Measurements from ENCODE around the gene STK11.

STK11 gene

DNA sequence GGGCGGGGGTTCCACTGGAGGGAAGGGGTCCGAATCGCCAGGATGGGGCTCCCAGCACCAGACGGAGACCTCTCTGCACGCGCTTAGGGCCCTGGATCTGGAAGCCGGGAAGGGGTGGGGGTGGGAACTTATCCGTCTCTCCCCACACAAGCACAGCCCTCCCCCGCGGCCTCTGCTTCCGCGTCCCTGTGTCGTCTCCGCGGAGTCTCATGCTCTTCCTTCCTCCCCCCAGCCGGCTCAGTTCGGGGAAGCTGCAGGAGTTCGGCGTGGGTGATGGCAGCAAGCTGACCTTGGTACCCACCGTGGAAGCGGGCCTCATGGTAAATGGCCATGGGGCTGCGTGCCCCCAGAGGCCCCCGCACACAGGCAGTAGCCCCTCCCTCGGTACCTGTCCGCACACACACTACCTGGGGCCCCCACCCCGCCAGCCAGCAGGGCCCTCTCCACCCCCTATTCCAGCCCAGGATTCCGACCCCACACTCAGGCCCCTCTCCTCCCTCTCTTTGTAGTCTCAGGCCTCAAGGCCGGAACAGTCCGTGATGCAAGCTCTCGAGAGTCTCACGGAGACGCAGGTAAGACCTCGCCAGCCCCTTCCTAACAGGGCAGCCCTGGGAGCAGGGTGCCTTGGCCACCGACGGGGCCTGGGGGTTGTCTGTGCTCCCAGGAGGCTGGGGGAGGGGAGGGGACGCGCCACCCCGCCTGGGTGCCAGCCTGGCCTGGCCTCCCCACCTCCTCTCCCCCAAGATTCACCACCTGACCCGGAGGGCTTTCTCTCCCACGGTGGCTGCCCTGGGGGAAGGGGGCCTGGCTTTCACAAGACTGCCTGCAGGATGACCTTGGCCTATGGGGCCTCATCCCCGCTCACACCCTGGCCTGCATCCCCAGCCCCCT is 46.0 kb downstream of the STK11 start:
- DNase-seq (ENCODE audit: low spot score) = no peak

DNA sequence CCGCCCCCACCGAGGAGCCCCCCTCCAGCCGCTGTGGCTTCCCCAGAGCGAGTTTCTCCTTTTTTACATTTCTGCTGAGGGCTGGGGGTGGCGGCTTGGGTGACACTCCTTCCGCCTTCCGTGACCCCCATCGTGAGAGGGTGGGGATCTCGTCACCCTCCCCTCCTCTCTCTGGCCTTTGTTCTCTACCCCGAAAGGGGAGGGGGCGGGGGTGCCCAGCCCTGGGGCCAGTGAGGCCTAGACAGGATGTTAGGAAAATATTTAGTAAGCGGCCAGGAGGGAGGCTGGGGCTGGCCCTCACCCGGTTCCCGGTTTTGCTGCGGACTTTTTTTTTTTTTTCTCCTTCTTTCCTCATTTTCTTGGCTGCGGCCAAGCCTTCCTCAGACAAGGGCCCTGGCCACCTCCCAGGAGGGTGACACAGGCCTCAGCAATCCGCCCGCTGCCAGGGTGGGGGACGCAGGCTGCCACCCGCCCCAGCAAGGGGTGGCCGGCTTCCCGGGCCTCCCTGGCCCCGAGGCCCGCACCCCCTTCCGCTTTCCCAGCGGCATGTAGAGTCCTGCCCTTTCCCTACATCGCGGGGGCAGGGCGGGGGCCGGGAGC is 46.7 kb downstream of the STK11 start:
- DNase-seq (ENCODE audit: low spot score) = peak; percentile 92

DNA sequence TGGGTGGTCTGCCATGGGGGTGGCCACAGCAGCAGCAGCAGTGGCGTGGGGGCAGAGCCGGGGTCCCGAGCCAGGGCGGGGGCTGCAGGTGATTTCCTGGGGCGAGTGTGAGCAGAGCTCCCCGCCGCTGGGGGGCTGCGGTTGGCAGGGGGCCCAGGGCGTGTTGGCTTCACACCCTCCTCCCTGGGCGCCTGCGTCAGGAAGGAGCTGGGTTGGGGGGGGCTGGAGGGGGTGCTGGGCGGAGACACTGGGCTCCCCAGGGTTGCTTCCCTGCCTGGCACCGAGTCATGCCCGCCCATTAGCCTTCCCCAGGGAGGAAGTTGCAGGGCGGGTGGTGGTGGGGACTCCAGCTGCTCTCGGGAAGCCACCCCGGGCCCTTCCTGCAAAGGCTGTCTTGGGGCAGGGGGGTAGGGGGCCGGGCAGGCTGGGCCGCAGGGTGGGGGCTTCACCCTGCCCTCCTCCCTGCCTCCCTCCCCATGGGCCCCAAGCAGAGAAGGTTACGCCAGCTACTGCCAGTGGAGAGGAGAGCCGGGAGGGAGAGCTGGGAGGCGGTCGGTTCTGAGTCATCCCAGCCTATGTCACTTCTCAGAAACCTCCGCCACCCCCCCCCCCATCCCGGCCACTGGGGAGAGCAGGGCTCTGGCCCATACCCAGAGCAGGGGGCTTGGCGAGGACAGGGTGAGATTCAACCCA is 47.4 kb downstream of the STK11 start:
- peak; percentile 85 for DNase-seq (ENCODE audit: low spot score)

DNA sequence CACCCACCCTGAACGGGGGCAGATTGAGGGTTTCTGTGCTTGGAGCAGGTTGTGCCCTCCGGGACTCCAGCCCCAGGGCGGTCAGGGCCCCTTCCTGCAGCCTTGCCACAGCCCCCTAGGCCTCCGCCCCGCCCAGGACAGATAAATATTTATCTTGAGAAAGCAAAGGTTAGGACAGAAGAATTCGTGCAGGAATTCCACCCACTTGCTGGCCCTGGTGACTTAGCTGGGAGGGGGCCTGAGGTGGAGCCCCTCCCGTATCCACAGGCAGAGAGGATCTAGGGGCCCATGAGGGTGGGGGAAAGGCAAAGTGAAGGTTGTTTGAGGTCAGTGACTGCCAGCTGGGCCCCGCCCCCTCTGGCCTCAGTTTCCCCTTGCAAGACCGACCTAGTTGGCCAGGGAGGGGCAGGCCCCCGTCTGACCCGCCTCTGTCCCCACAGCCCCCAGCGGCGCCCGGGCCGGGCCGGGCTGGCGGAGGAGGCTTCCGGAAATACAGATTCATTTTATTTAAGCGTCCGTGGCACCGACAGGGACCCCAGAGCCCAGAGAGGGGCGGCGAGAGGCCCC is 48.0 kb downstream of the STK11 start:
- DNase-seq (ENCODE audit: low spot score) = no peak

DNA sequence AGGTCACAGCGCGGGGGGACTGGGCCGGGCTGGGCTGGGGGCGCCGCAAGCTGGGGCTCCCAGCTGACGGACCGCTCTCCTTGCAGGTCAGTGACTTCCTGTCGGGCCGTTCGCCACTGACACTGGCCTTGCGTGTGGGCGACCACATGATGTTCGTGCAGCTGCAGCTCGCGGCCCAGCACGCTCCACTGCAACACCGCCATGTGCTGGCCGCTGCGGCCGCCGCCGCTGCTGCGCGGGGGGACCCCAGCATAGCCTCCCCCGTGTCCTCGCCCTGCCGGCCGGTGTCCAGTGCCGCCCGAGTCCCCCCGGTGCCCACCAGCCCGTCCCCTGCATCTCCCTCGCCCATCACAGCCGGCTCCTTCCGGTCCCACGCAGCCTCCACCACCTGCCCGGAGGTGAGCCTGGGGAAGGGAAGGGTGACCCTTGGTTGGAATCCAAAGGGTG is 48.5 kb downstream of the STK11 start:
- DNase-seq (ENCODE audit: low spot score) = no peak

DNA sequence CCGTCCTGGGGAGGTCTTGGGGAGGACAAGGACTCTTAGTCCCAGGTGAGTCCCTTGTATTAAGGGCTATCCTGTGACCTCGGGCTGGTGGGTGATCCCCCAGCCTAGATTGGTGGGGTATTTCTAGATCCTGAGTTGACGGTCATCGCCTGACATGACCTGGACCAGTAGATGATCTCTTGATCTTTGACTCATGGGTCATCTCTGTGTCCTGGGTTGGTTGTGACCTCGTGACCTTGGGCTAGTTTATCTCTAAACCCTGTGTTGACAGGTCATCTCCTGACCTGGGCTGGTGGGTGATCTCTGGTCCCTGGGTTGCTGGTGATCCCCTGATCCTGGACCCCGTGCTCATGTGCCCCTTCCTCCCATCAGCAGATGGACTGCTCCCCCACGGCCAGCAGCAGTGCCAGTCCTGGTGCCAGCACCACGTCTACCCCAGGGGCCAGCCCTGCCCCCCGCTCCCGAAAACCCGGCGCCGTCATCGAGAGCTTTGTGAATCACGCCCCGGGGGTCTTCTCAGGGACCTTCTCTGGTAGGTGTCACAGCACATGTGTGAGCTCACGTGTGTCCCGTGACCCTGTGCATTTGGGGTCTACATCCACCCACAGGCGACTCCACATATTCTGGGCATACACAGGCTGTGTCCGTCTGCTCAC is 49.1 kb downstream of the STK11 start:
- no peak for DNase-seq (ENCODE audit: low spot score)

DNA sequence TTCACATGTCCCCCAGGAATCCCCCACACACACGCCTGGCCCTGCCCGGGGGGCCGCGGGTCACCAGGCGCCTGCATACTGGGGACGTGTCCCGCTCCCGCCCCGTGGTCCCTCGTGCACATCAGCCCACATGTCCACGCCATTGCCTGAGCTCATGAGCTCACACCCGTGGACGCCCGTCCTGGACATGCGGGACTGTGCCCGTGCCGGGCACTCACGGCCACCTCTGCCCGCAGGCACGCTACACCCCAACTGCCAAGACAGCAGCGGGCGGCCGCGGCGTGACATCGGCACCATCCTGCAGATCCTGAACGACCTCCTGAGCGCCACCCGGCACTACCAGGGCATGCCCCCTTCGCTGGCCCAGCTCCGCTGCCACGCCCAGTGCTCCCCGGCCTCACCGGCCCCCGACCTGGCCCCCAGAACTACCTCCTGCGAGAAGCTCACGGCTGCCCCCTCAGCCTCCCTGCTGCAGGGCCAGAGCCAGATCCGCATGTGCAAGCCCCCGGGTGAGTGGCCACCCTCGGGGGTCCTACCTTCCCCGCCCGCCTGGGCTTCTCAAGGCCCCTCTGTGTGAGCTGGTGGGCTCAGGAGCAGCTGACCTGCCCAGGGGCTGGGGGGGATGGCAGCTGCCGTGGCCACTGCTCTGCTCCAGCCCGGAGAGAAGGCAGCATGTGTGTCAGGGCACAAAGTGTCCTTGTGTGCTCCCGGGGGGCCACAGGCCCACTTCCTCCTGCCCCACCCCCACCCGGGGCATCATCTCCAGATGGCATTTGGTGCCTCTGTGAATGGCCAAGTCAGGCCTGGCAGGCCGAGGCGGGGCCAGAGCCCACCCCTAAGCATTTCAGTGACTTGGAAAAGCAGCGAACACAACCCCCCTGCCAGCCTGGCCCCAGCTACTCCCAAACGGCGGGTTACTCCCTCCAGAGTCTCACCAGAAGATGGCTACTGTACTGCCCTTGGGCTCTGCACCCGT is 49.9 kb downstream of the STK11 start:
- DNase-seq (ENCODE audit: low spot score) = no peak

DNA sequence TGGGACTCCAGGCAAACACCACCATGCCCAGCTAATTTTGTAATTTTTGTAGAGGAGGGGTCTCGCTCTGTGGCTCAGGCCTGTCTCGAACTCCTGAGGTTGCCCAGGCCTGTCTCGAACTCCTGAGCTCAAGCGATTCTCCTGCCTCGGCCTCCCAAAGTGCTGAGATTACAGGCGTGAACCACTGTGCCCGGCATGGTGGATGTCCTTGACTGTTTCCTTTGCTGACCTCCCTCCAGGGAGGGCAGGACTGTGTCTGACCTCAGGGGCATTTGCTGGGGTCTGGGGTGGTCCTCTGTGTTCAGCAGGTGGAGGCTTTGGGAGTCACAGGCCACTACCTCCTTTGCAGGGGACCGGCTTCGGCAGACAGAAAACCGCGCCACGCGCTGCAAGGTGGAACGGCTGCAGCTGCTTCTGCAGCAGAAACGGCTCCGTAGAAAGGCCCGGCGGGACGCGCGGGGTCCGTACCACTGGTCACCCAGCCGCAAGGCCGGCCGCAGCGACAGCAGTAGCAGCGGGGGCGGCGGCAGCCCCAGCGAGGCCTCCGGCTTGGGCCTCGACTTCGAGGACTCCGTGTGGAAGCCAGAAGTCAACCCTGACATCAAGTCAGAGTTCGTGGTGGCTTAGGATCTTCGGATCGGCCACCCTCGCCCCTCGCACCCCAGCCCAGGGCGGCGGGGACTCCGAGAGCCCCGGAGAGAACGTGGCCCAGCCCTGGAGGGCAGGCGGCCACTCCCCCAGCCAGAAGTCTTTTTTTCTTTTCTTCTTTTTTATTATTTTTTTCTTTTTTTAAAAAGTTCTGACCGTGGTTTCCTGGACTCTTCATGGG is 51.3 kb downstream of the STK11 start:
- no peak for DNase-seq (ENCODE audit: low spot score)

DNA sequence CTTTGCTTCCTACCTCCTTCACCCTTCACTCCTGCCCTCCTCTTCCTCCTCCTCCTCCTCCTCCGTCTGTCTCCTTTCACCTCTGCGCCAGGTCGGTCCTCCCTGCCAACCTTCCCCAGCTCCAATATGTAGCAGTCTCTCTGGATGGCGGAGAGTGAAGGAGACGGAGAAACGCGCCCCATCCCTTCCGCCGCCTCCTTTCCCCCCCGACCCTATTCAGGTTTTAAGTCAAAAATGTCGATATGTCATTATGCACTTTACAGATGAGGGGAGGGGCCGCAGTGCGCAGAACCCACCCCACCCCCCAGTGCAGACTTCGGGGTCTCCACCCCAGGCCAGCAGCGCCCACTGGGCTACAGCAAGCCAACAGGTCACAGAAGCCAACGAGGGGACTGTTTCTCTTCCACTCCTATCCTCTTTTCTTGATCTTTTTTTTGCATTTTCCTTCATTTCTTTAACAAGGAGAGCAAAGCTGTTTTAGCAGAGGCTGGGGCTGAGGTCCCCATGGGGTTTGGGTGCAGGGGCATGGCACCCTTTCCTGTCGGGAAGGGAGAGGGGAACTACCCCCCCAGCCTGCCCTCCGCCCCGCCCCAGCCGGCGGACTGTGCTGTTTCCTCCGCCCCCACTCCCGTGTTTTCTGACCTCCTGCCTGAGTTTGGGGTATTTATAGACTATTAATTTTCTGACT is 52.0 kb downstream of the STK11 start:
- DNase-seq (ENCODE audit: low spot score) = no peak

DNA sequence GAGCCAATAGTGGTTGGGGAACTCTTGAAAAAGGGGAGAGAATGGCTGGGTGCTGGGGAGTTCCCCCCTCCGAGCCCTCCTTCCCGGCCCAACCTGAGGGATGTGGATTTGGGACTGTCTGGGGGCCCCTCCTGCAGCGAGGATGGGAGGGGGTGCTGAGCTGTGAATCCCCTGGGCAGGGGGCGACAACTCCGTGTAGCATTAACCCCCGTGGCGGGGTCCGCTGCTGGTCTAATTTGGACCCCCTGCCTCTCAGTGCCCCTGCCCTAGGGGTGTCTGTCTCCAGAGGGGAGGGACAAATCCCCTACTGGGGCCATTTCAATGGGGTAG is 52.5 kb downstream of the STK11 start:
- no peak for DNase-seq (ENCODE audit: low spot score)

DNA sequence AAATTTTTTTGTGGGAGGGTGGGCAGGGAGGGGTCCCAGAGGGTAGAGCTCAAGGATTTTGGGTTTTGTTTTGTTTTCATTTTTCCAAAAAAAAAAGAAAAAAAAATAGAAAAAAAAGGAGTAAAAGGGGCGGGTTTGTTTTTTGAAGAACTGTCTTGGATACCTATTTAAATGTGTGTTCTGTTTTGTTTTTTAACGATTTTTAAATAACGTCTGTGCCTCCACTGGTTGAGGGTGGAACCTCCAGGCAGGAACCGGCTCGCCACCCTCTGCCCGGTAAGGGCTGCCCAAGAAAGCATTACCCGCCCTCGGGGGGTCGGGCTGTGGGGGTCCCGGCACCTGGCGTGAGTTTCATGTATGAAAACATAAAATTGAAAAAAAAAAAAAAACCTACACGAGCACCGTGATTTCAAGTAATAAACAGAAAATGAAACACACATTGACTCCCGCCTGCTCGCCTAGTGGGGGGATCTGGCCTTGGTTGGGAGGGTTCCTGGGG is 53.2 kb downstream of the STK11 start:
- DNase-seq (ENCODE audit: low spot score) = no peak

DNA sequence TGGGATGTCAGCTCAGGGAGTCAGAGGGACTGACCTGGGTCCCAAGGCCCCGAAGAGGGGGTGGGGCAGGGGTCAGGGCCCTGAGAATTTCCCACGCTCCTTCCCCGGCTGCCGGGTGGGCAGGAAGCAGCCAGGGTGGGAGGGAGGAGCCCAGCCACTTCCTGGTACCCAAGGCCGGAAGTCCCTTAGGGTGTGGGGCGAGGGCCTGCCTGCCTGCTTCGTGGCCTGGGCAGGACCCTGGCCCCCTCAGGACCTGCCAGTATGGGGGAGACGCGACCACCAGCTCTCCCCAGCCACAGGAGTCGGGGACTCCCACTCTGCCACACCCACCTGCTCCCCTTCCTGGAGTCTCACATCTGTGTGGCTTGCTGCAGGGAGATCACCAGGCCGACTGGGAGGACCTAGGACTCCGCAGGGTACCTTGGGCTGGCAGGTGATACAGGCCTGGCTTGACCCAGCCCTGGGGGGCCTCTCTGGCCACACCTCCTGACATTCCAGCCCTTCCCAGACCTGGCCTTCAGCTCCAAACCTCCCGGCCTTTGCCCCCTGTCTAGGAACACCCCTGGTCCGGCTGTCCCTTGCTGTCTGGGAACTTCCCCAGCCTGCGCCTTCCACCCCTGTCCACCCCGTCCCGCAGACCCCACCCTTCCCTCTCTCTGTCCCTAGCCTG is 53.8 kb downstream of the STK11 start:
- DNase-seq (ENCODE audit: low spot score) = peak; percentile 65

DNA sequence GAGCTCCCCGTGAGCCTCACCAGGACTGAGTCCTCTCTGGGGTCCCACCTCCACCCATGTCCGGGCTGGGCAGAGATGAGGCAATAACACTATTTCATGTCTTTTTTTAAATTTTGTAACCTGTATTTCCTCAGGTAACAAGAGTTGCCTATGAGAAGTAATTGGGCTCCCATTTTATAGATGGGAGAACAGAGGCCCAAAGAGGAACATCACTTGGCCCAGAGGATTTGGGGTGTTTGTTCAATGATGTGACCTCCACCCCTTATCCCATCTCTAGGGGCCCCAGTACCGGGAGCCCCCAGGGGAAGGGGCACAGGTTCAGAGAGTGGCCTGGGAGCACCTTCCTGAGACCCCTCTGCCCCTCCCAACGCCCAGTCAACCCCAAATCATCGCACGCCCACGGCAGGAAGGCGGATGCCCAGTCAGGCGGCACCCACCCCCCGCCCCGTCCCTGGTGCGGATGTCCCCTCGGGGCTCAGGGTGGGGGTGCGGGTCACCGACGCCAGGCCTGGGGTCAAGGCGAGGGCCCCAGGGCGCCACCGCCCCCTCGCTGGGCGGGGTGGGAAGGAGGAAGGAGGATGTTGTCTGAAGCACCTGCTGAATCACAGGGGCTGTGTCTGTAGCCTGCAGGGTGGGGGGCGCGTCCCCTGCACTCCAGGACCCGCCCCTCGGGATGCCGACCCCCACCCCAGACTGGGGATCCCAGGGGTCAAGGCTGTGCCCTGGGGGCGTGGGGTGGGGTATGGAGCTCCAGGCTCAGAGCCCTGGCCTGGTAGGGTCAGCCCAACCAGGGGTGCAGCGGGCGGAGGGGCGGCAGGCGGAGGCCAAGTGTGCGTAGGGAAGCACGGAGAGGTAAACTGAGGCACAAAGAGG is 54.5 kb downstream of the STK11 start:
- DNase-seq (ENCODE audit: low spot score) = no peak

DNA sequence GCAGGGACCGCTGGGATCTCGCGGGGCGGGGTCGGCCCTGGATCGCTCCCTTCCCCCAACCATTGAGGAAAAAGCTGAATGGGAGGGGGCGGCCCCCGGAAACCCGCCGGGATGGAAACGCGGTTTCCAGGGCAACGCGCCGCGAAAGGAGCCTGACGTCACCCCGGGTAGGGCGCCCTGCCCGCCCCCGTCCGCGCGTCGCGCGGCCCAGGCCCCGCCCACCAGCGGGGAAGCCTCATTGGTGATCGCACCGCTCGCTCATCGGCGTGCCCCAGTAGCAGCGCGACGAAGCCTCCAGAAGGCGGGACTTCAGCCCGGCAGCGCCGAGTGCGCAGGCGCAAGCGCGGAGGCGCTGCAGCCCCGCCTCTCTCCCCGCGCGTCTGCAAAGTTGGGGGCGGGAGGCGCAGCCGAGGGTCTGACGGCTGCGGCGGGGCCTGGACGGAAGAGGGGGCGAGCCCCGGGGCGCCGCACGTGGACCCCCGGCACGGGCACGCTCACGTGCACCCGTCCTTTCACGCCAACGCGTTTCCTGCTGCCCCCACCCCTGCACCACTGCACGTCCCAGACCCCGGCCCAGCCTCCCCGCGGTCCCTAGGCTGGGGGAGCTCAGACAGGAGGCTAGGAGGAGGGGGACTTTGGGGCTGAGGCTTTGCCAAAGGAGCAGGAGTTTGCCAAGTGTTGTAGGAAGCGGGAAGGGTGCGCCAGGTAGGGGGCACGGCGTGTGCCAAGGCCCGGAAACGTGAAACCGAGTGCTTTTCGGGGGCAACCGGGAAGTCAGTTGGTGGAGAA is 55.4 kb downstream of the STK11 start:
- peak; percentile 97 for DNase-seq (ENCODE audit: low spot score)

DNA sequence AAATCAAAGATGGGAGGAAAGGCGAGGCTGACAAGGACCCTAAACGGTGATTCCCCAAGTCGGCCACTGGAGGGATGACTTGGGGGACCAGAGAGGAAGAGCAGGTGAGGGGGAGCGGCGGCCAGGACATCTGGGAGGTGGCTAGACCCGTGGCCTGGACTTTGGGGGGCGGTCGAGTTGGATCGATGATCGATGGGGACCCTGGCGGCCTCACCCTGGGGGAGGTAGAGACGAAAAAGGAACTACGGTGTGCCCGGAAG is 55.9 kb downstream of the STK11 start:
- no peak for DNase-seq (ENCODE audit: low spot score)

DNA sequence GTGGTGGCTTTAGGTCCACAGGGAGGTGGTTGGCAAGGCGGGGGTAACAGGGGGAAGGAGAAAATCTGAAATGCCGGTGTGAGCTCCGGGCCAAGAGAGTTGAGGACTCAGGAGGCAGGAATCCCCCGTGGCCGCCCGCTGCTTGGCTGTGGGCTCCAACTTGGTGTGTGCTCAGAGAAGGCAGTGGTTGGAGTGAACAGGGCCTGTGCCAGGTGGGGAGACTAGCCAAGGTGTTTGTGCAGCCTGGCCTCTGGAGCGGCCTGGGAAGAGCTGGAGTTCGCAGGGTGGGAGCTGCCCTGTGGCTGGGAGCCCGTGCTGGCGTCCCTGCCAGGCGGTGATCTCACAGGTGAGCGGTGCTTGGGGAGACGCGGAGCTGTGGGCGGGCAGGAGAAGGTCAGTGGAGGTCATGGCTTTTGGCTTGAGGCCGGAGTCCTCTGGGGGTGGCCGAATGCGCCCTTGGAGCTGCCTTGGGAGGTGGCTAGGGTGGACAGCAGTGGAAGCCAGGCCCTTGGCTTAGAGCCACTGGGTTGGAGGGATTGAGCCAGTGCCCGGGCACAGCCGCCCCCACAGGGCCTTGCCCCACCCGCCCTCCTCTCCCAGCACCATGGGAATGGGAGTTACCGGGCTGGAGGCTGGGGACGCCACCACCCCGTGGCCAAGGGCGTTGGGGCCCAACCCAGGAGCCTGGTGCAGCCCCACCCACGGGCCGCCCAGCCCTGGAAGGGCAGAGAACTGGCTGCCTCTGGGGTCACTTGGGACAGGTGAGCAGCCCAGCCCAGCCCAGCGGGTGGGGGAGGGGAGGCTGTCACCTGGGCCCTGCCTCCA is 56.4 kb downstream of the STK11 start:
- peak; percentile 76 for DNase-seq (ENCODE audit: low spot score)

Measured in LoVo (cell line).